WTC11 (cell line): ENCODE measurements around the gene PRKN. TPM values are rescaled to one million over a fixed set of nuclear protein-coding genes. Genes with fewer than 3 reads are reported as not detected.

Source experiments
- ATAC-seq: fragments of 200-7000 bp; cut with Tn5 transposase; 2 replicates; pipeline ENCODE4 v1.10.0; 2021; ENCODE audit warnings: mild to moderate bottlenecking, moderate library complexity
- CTCF ChIA-PET: fragments of 300-600 bp; sonication (Branson Sonifier 250); formaldehyde crosslinking; loops from one replicate; lab custom pipeline; 2021; ENCODE audit warnings: antibody characterized with exemption; lab: Charles Lee
- POLR2A ChIA-PET: fragments of 350-600 bp; sonication (Branson Sonifier 250); formaldehyde crosslinking; loops from one replicate; lab custom pipeline; 2021; ENCODE audit warnings: antibody characterized with exemption; lab: Charles Lee
- DNase-seq: peaks from one replicate; pipeline ENCODE4 v3.0.0; 2021; ENCODE audit warnings: low spot score
- H3K27ac Mint-ChIP-seq: 2 replicates; pipeline ENCODE4 v1.8.0; 2021; ENCODE audit warnings: mixed read lengths
- H3K27me3 Mint-ChIP-seq: 2 replicates; pipeline ENCODE4 v1.8.0; 2021; ENCODE audit warnings: low read depth, mild to moderate bottlenecking, moderate library complexity, mixed read lengths
- H3K36me3 Mint-ChIP-seq: 2 replicates; pipeline ENCODE4 v1.8.0; 2021; ENCODE audit warnings: mixed read lengths
- H3K4me1 Mint-ChIP-seq: 2 replicates; pipeline ENCODE4 v1.8.0; 2022; ENCODE audit warnings: mixed read lengths
- H3K4me3 Mint-ChIP-seq: 2 replicates; pipeline ENCODE4 v1.8.0; 2021; ENCODE audit warnings: mild to moderate bottlenecking, moderate library complexity, mixed read lengths
- H3K9me3 Mint-ChIP-seq: 2 replicates; pipeline ENCODE4 v1.8.0; 2021; ENCODE audit warnings: mixed read lengths
- ATF3 ChIP-seq: sonication (generic); formaldehyde crosslinking; conservative IDR thresholded peaks from 2 replicates; pipeline ENCODE4 v1.8.1; 2022; ENCODE audit warnings: mild to moderate bottlenecking, missing genetic modification reagents
- KAT7 ChIP-seq: sonication (generic); formaldehyde crosslinking; IDR thresholded peaks from 2 replicates; pipeline ENCODE4 v1.8.1; 2023; ENCODE audit warnings: missing genetic modification reagents, mild to moderate bottlenecking, borderline replicate concordance
- MXD4 ChIP-seq: fragments of 250-450 bp; sonication (Bioruptor Pico); IDR thresholded peaks from 2 replicates; pipeline ENCODE4 v1.8.0; 2021; ENCODE audit warnings: mild to moderate bottlenecking, moderate library complexity, borderline replicate concordance
- NFE2L1 ChIP-seq: sonication (generic); formaldehyde crosslinking; IDR thresholded peaks from 2 replicates; pipeline ENCODE4 v1.8.1; 2023; ENCODE audit warnings: missing genetic modification reagents
- RORB ChIP-seq: fragments of 250-450 bp; sonication (Bioruptor Pico); IDR thresholded peaks from 2 replicates; pipeline ENCODE4 v1.9.0; 2021; ENCODE audit warnings: mild to moderate bottlenecking
- SOX15 ChIP-seq: fragments of 250-450 bp; sonication (Bioruptor Pico); IDR thresholded peaks from 2 replicates; pipeline ENCODE4 v1.9.0; 2021; ENCODE audit warnings: mild to moderate bottlenecking
- USF1 ChIP-seq: sonication (generic); formaldehyde crosslinking; IDR thresholded peaks from 2 replicates; pipeline ENCODE4 v1.8.0; 2022; ENCODE audit warnings: mild to moderate bottlenecking, missing genetic modification reagents
- ZBTB21 ChIP-seq: sonication (generic); formaldehyde crosslinking; IDR thresholded peaks from 2 replicates; pipeline ENCODE4 v1.8.1; 2023; ENCODE audit warnings: mild to moderate bottlenecking, missing genetic modification reagents, borderline replicate concordance
- ZNF532 ChIP-seq: fragments of 250-450 bp; sonication (Bioruptor Pico); IDR thresholded peaks from 2 replicates; pipeline ENCODE4 v1.9.0; 2021; ENCODE audit warnings: mild to moderate bottlenecking, borderline replicate concordance
- ZNF671 ChIP-seq: fragments of 250-450 bp; sonication (Bioruptor Pico); IDR thresholded peaks from 2 replicates; pipeline ENCODE4 v1.8.0; 2021; ENCODE audit warnings: mild to moderate bottlenecking
- total RNA-seq: library from RNA; stranded (reverse); gene quantifications from 3 replicates; pipeline ENCODE4 v1.2.3, GENCODE V29; 2021
- TF ChIP-seq, protein P1 (sequence below): sonication (generic); formaldehyde crosslinking; IDR thresholded peaks from 2 replicates; pipeline ENCODE4 v1.8.1; 2022; ENCODE audit warnings: mild to moderate bottlenecking, moderate library complexity, missing genetic modification reagents
- TF ChIP-seq, protein P2 (sequence below): sonication (generic); formaldehyde crosslinking; IDR thresholded peaks from 2 replicates; pipeline ENCODE4 v1.8.0; 2022; ENCODE audit warnings: missing genetic modification reagents
- TF ChIP-seq, protein P3 (sequence below): sonication (generic); formaldehyde crosslinking; IDR thresholded peaks from 2 replicates; pipeline ENCODE4 v1.8.0; 2022; ENCODE audit warnings: mild to moderate bottlenecking, missing genetic modification reagents

The PRKN gene
- total RNA-seq, 1 experiment from 2014 or later: 0.59 TPM

DNA sequence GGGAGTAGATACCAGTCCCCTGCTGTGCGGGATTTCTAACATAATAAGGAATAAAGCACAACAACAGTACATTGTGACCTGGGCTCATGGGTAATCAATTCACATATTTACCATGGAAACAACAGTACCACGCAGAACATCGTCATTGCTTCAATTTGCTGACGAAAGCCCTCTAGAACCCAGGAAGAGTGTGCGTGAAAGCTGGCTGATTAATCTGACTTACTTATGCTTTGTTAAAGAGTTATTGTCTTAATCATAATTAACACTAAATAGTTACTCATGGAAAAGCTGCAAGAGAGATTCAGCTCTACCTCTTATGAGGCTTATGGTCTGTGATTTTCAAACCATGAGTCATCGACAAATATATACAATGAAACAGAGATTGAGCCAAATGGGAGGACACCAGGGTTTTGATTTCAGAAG is 809.4 kb downstream of the PRKN start (continued):
- TF ChIP-seq ZNF532: no peak
- no peak for TF ChIP-seq SOX15 (CRISPR knock-in tag)
- TF ChIP-seq ATF3 (CRISPR knock-in tag): no peak
- no peak for TF ChIP-seq MXD4 (CRISPR knock-in tag)

- no peak for ATAC-seq
- ChIA-PET CTCF (interaction anchor here (1.0 kb wide), 1 partner anchor 19 kb away, joined by 3 read pairs; no protein-coding TSS in a partner anchor), POLR2A (no interaction called here)
- H3K4me3 Mint-ChIP-seq: no peak overlapping the region
- no peaks in the 10 kb centered on the region for H3K36me3 Mint-ChIP-seq
- H3K9me3 Mint-ChIP-seq: no peaks in the 10 kb centered on the region
- no peaks in the 10 kb centered on the region; the same call in 1 of the 2 replicates for H3K4me1 Mint-ChIP-seq
- no peaks in the 10 kb centered on the region for H3K27me3 Mint-ChIP-seq
- H3K27ac Mint-ChIP-seq: no peak overlapping the region
- TF ChIP-seq NFE2L1: no peak
- no peak for TF ChIP-seq SOX15 (CRISPR knock-in tag)
- TF ChIP-seq ZNF671 (CRISPR knock-in tag): no peak
- no peak for TF ChIP-seq ZBTB21 (CRISPR knock-in tag)
- no peak for TF ChIP-seq RORB (CRISPR knock-in tag)
- no peak for TF ChIP-seq USF1 (CRISPR knock-in tag)
- TF ChIP-seq ZNF532: no peak
- TF ChIP-seq, protein P1, sequence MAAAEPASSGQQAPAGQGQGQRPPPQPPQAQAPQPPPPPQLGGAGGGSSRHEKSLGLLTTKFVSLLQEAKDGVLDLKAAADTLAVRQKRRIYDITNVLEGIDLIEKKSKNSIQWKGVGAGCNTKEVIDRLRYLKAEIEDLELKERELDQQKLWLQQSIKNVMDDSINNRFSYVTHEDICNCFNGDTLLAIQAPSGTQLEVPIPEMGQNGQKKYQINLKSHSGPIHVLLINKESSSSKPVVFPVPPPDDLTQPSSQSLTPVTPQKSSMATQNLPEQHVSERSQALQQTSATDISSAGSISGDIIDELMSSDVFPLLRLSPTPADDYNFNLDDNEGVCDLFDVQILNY: no peak
- no peak for TF ChIP-seq KAT7 (CRISPR knock-in tag)
- TF ChIP-seq, protein P2, sequence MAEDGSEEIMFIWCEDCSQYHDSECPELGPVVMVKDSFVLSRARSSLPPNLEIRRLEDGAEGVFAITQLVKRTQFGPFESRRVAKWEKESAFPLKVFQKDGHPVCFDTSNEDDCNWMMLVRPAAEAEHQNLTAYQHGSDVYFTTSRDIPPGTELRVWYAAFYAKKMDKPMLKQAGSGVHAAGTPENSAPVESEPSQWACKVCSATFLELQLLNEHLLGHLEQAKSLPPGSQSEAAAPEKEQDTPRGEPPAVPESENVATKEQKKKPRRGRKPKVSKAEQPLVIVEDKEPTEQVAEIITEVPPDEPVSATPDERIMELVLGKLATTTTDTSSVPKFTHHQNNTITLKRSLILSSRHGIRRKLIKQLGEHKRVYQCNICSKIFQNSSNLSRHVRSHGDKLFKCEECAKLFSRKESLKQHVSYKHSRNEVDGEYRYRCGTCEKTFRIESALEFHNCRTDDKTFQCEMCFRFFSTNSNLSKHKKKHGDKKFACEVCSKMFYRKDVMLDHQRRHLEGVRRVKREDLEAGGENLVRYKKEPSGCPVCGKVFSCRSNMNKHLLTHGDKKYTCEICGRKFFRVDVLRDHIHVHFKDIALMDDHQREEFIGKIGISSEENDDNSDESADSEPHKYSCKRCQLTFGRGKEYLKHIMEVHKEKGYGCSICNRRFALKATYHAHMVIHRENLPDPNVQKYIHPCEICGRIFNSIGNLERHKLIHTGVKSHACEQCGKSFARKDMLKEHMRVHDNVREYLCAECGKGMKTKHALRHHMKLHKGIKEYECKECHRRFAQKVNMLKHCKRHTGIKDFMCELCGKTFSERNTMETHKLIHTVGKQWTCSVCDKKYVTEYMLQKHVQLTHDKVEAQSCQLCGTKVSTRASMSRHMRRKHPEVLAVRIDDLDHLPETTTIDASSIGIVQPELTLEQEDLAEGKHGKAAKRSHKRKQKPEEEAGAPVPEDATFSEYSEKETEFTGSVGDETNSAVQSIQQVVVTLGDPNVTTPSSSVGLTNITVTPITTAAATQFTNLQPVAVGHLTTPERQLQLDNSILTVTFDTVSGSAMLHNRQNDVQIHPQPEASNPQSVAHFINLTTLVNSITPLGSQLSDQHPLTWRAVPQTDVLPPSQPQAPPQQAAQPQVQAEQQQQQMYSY: no peak
- TF ChIP-seq, protein P3, sequence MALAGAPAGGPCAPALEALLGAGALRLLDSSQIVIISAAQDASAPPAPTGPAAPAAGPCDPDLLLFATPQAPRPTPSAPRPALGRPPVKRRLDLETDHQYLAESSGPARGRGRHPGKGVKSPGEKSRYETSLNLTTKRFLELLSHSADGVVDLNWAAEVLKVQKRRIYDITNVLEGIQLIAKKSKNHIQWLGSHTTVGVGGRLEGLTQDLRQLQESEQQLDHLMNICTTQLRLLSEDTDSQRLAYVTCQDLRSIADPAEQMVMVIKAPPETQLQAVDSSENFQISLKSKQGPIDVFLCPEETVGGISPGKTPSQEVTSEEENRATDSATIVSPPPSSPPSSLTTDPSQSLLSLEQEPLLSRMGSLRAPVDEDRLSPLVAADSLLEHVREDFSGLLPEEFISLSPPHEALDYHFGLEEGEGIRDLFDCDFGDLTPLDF (CRISPR knock-in tag): no peak
- no peak for DNase-seq
Measured at GRCh38 chr6:161917645-161918044, 809.9 kb downstream of the PRKN start.
